Esophagus squamous epithelium (tissue), 5 donors: ENCODE data around the gene OTOP1. TPM values are rescaled to one million over a fixed set of nuclear protein-coding genes. Genes with fewer than 3 reads are reported as not detected.
"Not testable (repeated sequence)": the region's sequence is repeated elsewhere in the genome, so short reads cannot be mapped to it uniquely, and the experiment has no call there.

Experiments
- DNase-seq: peaks from one replicate; lab custom pipeline; 2025; lab: John Stamatoyannopoulos, UW
- H3K27ac ChIP-seq, 4 donors: fragments of 200-600 bp; sonication (generic); one replicate each; pipeline ENCODE4 v1.5.1; 2016 to 2019; ENCODE audit warnings: mild to moderate bottlenecking in 1 of 4
- H3K27me3 ChIP-seq, 4 donors: fragments of 200-600 bp; sonication (generic); 1 replicate in 3 of 4; 2 replicates in 1 of 4; pipeline versions ENCODE4 v1.5.1 to v1.6.0; 2017 to 2021; ENCODE audit warnings: antibody characterized with exemption in 1 of 4
- H3K36me3 ChIP-seq, 3 donors: fragments of 200-600 bp; sonication (generic); one replicate each; pipeline ENCODE4 v1.5.1; 2016 to 2019
- H3K4me1 ChIP-seq, 3 donors: fragments of 200-600 bp; sonication (generic); one replicate each; pipeline ENCODE4 v1.5.1; 2017 to 2019
- H3K4me3 ChIP-seq, 4 donors: fragments of 200-600 bp; sonication (generic); 1 replicate in 3 of 4; 2 replicates in 1 of 4; pipeline ENCODE4 v1.5.1; 2016 to 2019; ENCODE audit warnings: mild to moderate bottlenecking in 2 of 4, moderate library complexity in 1 of 4
- H3K9me3 ChIP-seq, 3 donors: fragments of 200-600 bp; sonication (generic); one replicate each; pipeline ENCODE4 v1.5.1; 2016 to 2019
- CTCF ChIP-seq, 6 experiments: fragments of 450-650 bp in 4 of 6; fragments of 200-600 bp in 2 of 6; sonication (generic) in 2 of 6; IDR thresholded peaks; one replicate each; pipeline ENCODE4 v1.5.1; 2016 to 2019; ENCODE audit warnings: antibody characterized with exemption in 6 of 6, mild to moderate bottlenecking in 4 of 6, moderate library complexity in 4 of 6
- POLR2A ChIP-seq, 4 donors: fragments of 450-650 bp; IDR thresholded peaks; one replicate each; pipeline ENCODE4 v1.6.1; 2017; ENCODE audit warnings: antibody characterized with exemption in 4 of 4, mild to moderate bottlenecking in 4 of 4, moderate library complexity in 3 of 4
- WGBS, 2 donors: methylation state at CpG; one replicate each; pipeline ENCODE4 v1.1.5; 2018; 5-methylcytosine and 5-hydroxymethylcytosine counted together
- intact Hi-C: fragments of 100-400 bp; cut with DNase I; formaldehyde crosslinking; loops from one replicate; pipeline ENCODE4 v1.15.0; 2022
- total RNA-seq, 4 donors: library from RNA; depleted of rRNA; stranded (reverse); fragments of >200 nt; gene quantifications; one replicate each; pipeline ENCODE4 v1.1.0, GENCODE V29; 2016
- donor health status: DM: yes; HTN: yes; CAD: no.

Gene OTOP1
- total RNA-seq, 4 donors from 2014 or later: 0.19 to 0.53 (median 0.34) TPM; not detected in 1

DNA sequence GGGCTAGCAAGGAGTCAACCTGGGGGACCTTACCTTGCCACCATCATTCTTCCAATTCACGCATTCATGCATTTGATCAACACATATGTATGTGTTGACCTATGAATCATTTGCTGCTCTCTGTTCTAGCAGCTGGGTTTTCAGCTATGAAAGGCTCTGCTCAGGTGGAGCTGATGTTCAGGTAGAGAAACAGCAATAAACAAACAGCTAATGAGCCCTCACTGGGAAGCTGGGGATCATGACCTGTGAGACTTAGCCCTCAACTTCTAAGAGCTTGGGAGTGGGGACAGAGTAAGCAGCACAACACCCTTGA is 1.6 kb upstream of the OTOP1 start:
- WGBS, 2 donors: 67 to 70% methylated on average over 1 of the region's 1 CpG
- intact Hi-C loops: no loop called here
- Histone ChIP-seq H3K27ac (no peak overlapping the region), H3K27me3 (peaks cover 5 to 77% (median 12%) of the 10 kb centered on the region in 4 donors), H3K9me3 (peaks cover 0 to 3% (median 2%) of the 10 kb centered on the region in 3 donors), H3K36me3 (no peaks in the 10 kb centered on the region), H3K4me1 (peaks cover 0 to 18% (median 4%) of the 10 kb centered on the region in 3 donors), H3K4me3 (no peak overlapping the region)
- TF ChIP-seq POLR2A (IDR thresholded peaks at IDR 0.05) (no peak), CTCF (IDR thresholded peaks at IDR 0.05) (no peak)
- DNase-seq: no peak

DNA sequence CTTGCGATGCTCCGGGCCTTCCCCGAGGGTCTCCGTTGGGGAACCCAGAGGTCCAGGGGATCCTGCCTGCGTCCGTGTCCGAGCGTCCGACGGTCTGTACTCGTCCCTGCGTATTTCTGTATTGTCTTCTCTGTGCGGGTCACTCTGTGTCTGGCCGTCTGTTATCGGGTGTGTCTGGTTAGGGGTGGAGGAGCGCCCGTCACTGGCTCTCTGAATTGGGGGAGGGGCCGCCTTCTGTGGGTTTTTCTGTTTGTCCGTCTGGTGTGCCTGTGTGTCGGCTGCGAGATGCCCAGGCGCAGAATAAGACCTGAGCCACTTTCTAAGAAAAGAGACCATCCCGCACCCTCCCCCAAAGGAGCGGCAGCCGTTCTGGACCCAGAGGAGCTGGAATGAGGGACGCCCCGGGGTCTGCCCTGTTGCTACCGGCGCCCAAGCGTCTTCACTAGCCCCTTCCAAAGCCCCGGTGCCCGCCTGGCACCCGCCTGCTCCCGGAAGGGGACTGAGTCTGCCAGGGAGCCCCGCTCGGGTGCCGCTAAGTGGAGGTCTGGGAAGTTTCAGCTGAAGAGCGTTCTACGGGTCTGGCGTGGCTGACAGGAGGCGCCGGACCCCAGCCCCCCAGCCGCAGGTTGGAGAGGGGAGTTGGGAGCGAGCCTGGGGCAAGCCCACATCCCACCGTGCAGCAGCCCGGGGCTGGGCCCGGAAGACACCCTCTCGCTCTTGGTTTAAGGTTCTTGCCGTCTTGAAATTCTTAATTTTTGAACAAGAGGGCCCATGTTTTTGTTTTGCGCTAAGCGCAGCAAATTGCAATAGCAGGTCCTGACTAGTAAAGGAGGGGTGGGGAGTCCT is 1.0 kb upstream of the OTOP1 start:
- no peak overlapping the region for H3K27ac ChIP-seq
- peaks cover 0 to under 1% (median 0%) of the 10 kb centered on the region in 3 donors for H3K9me3 ChIP-seq
- intact Hi-C loops: no loop called here
- TF ChIP-seq CTCF (IDR thresholded peaks at IDR 0.05): no peak
- no peak for TF ChIP-seq POLR2A (IDR thresholded peaks at IDR 0.05)
- no peak overlapping the region for H3K4me3 ChIP-seq
- H3K4me1 ChIP-seq: peaks cover 0 to 18% (median 4%) of the 10 kb centered on the region in 3 donors
- H3K27me3 ChIP-seq: peaks cover 5 to 83% (median 12%) of the 10 kb centered on the region in 4 donors
- H3K36me3 ChIP-seq: no peaks in the 10 kb centered on the region
- DNase-seq: no peak
- WGBS, 2 donors: 28 to 42% methylated on average over 7 to 11 of the region's 51 CpGs

- Histone ChIP-seq H3K36me3 (no peaks in the 10 kb centered on the region), H3K4me3 (no peak overlapping the region), H3K27ac (no peak overlapping the region), H3K9me3 (no peaks in the 10 kb centered on the region), H3K27me3 (peaks cover 5 to 98% (median 12%) of the 10 kb centered on the region in 4 donors), H3K4me1 (peaks cover 0 to 18% (median 4%) of the 10 kb centered on the region in 3 donors)
- WGBS, 2 donors: 25 to 38% methylated on average over 27 to 40 of the region's 41 CpGs
- no peak for DNase-seq
- TF ChIP-seq CTCF (IDR thresholded peaks at IDR 0.05) (no peak), POLR2A (IDR thresholded peaks at IDR 0.05) (no peak)
- intact Hi-C loops: no loop called here
Measured at GRCh38 chr4:4225915-4226605, 669 bp downstream of the OTOP1 start.

- no peak for DNase-seq
- Histone ChIP-seq H3K9me3 (no peaks in the 10 kb centered on the region), H3K4me1 (no peaks in the 10 kb centered on the region), H3K27me3 (peaks cover 0 to 27% (median 0%) of the 10 kb centered on the region in 4 donors), H3K36me3 (no peaks in the 10 kb centered on the region), H3K4me3 (no peak overlapping the region), H3K27ac (no peak overlapping the region)
- WGBS, 2 donors: 69 to 70% methylated on average over 5 of the region's 5 CpGs
- TF ChIP-seq POLR2A (IDR thresholded peaks at IDR 0.05) (no peak), CTCF (IDR thresholded peaks at IDR 0.05) (no peak)
- intact Hi-C loops: no loop called here
Measured at GRCh38 chr4:4217113-4217512, 9.6 kb downstream of the OTOP1 start.

GRCh38 chr4:4216648-4217047 is 10.1 kb downstream of the OTOP1 start:
- Histone ChIP-seq H3K27ac (no peak overlapping the region), H3K4me1 (no peaks in the 10 kb centered on the region), H3K36me3 (no peaks in the 10 kb centered on the region), H3K4me3 (no peak overlapping the region), H3K9me3 (no peaks in the 10 kb centered on the region), H3K27me3 (peaks cover 0 to 22% (median 0%) of the 10 kb centered on the region in 4 donors)
- intact Hi-C loops: no loop called here
- TF ChIP-seq POLR2A (IDR thresholded peaks at IDR 0.05) (no peak), CTCF (IDR thresholded peaks at IDR 0.05) (no peak)
- WGBS, 2 donors: 42 to 64% methylated on average over 7 of the region's 7 CpGs
- no peak for DNase-seq

DNA sequence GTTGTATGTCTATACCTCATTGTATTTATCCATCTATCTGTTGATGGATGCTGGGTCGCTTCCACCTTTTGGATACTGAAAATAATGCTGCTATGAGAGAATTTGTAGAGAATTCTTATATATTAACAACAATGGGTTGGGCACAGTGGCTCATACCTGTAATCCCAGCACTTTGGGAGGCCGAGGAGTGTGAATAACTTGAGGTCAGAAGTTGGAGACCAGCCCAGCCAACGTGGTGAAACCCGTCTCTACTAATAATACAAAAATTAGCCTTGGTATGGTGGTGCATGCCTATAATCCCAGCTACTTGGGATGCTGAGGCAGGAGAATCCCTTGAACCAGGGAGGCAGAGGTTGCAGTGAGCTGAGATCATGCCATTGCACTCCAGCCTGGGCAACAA is 13.1 kb downstream of the OTOP1 start:
- WGBS, 2 donors: 43 to 47% methylated on average over 2 to 4 of the region's 4 CpGs
- H3K27ac ChIP-seq, DNase-seq, H3K4me1 ChIP-seq, H3K9me3 ChIP-seq, H3K36me3 ChIP-seq, intact Hi-C loops, H3K4me3 ChIP-seq: not testable (repeated sequence)
- peaks cover 0 to 31% (median 0%) of the 10 kb centered on the region in 4 donors for H3K27me3 ChIP-seq
